CD4-positive, alpha-beta T cell treated with Interleukin-15 for 1 hour (primary cell): Measurements from ENCODE around the gene KRTAP5-4.
"Not testable (repeated sequence)": the region's sequence is repeated elsewhere in the genome, so short reads cannot be mapped to it uniquely, and the experiment has no call there.

Experiments used
- DNase-seq: peaks from one replicate; pipeline ENCODE4 v3.0.0-alpha.2; 2020

The KRTAP5-4 gene, protein sequence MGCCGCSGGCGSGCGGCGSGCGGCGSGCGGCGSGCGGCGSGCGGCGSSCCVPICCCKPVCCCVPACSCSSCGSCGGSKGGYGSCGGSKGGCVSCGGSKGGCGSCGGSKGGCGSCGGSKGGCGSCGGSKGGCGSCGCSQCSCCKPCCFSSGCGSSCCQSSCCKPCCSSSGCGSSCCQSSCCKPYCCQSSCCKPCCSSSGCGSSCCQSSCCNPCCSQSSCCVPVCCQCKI

DNA sequence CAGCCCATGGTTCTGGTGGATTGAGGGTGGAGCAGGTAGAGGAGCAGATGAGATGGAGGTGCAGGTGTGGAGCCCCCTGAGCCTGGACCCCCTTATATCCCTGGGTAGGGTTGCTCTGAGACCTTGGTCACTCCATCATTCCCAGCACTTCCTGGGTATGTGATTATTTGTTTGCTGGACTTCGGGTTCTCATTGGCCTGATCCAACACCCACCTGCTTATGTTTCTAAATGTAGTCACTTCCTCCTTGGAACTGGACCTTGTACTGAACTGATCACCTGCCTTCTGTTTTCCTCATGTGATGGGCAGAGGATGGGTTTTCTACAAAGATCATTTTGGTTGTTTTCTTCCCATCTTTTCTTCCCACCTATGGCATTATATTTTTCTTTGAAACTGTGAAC is at the start of gene KRTAP5-4:
KRTAP5-4 (minus strand) TSS at position 53 of the 400 bp plus-strand sequence; CDS start at position 8, 45 bp downstream.
- no peak for DNase-seq

DNA sequence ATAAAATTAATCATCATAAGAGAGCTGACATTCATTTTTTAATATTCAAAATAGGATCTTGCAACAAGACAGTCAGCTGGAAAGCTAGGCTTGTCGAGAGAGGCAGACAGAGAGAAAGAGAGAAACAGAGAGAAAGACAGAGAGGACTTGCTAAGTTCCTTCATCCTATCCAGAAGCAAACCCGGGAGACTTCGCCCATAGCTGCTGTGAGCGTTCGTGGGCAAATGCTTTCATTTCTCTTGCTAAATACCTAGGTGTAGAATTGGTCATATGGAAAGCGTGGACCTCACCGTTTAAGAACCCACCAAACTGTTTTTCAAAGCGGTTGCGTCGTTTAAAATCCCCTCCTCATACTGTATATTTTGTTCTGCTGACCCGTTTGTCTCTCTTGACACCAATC is 49.7 kb upstream of the KRTAP5-4 start:
- no peak for DNase-seq

DNA sequence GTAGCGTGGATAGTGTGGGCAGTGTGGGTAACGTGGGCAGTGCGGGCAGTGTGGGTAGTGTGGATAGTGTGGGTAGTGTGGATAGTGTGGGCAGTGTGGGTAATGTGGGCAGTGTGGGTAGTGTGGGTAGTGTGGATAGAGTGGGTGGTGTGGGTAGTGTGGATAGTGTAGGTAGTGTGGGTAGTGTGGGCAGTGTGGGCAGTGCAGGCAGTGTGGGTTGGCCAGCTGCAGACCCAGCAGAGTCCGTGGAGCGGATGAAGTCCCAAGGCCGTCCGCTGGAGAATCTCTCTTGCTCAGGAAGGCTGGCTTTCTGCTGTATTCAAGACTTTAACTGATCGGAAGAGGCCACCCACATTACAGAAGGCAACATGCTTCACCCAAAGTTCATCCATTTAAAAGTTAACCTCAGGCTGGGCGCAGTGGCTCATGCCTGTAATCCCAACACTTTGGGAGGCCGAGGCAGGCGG is 49.0 kb upstream of the KRTAP5-4 start:
- no peak for DNase-seq

DNA sequence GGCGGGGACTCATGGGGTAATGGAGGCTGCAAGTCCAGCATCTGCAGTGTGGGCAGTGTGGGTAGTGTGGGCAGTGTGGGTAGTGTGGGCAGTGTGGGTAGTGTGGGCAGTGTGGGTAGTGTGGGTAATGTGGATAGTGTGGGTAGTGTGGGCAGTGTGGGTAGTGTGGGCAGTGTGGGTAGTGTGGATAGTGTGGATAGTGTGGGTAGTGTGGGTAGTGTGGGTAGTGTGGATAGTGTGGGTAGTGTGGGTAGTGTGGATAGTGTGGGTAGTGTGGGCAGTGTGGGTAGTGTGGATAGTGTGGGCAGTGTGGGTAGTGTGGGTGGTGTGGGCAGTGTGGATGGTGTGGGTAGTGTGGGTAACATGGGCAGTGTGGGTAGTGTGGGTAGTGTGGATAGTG is 48.5 kb upstream of the KRTAP5-4 start:
- DNase-seq: not testable (repeated sequence)

DNA sequence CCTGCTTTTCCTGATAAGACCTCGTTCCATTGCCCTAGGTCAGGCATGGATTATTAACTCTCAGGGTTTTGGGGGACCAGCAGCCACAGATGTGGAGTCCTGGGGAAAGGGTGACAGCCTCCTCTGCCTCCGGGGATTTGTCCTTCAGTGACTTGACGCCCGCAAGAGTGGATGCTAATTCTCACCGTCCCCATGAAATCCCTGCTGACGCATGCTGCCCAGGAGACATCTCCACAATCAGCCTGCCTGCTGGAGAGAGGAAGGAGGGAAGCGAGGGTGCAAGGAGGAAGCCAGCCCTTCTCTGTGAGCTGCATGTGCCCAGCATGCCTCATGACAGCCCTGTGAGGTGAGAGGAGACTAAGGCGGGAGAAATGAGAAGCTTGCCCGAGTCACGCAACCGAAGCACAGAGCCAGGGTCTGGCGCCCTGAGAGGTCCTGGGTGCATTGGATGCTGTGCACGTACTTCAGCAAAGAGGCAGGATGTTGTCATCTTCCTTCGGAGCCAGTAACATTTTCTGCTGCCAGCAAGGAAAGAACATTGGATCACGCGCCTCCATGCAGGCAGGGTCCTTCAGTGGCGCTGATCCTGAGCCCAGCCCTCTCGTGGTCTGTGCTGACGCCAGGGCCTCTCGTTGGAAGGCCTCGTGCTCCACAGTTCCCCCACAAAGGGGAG is 47.7 kb upstream of the KRTAP5-4 start:
- DNase-seq: no peak

DNA sequence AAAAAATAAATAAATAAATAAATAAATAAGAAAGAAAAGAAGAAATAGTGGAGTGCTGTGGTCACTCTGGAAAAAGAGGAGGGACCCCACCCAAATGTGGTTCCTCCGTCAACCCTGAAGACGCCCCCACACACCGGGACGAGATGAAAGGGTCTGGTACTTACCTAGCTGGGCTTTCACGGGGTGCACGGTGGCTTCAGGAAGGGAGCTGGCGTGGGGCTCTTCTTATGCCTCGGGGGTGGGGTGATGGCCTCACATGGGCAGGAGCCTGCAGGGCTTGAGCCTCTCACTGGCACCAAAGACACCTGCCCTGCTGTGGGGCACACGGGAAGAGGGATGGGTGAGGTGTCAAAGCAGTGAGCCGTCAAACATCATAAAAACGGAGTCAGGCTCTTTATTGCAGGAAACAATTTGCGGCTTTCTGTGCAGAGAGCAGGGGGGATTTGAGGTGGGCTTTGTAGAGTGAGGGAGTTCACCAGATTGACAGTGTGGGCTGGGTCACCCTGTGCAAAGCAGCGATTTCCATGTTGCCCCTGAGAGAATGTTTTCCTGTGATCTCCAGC is 47.1 kb upstream of the KRTAP5-4 start:
- no peak for DNase-seq

DNA sequence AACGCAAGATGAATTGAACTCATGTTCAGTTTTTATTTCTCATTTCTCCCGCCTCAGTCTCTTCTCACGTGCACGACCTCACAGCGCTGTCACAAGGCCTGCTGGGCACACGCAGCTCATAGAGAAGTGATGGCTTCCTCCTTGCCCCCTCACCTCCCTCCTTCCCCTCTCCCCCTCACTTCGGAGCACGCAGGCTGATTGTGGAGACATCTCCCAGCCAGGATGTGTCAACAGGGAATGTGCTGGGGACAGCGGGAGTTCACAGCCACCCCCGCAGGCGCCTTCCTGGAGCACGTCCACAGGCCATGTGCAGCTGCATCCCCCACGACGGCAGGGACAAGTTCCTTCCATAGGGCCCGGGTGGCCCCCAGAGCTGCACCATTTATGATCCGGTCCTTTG is 46.0 kb upstream of the KRTAP5-4 start:
- no peak for DNase-seq

DNA sequence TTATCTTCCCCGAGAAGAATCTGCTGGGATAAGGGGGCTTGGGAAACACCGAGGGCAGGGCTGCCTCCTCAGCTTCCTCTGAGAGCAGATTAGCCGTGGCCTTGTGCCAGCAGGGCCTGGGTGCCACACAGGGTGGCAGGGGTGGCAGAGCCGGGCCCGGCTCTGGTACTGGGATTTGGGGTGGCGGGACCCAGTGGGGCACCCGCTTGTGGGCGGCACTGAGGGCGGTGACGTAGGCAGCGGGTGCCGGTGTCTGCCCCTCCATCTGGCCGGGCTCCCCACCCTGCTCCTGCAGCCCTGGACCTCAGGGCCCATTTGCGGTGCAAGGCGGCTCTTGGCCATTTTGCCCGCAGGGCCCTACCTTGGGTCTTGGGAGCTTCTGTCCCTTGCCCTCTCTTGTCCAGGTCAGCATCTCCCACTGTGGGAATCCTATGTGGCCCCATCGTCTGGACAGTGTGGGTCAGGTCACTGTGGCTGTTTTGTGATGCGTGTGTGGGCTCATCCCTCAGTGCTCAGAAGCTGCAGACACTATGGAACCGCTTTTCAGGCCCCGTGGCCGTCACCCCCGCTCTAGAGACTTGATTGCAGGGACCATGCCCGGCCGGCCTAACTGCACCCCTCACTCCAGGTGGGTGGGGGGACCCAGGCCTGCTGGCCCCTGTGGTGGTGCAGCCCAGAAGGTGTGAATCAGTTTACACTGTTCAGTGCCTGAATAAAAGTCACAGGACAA is 45.3 kb upstream of the KRTAP5-4 start:
- DNase-seq: no peak

DNA sequence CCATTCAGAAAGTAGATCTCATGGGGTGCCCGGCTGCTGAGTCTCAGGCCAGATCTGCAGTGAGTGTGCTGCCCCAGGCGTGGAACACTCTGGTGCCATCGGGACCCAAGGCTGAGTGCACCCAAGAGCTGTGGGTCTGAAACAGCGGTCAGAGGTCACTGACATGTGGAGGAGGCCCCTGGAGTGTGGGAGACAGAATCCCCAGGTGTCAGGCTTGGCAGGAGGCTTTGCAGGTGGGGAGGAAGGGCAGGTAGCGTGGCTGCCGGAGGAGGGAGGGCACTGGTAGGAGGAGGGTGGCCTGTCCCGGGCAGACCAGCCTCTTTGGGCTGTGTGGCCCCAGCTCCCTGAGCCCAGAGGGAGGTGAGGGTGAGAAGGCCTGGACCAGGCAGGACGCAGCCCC is 43.4 kb upstream of the KRTAP5-4 start:
- no peak for DNase-seq

DNA sequence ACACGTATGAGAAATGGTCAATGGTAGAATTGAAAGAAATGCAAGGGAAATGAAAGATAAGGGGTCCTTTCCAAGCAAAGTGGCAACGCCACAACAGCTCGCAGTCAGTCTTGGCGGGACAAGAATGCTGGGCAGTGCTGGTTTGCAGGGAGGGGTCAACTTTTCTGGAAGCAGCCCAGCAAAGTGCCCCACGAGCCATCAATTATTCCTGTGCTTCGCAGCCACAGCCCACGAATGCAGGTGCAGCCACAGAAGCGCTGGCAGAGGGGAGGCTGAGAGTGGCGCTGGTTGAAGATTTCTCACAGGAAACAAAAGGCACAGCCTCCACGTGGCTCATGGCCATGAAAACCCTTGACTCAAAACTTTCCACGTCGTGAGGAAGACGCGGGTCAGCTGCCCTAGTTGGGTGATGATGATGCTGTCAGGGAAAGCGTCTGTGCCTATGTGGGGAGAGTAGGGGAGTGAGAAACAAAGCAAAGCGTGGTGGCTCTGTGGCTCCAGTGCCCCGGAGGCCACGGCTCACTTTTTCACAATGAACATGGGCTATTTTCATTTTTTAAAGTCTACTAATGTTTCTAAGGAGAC is 40.9 kb upstream of the KRTAP5-4 start:
- not testable (repeated sequence) for DNase-seq

DNA sequence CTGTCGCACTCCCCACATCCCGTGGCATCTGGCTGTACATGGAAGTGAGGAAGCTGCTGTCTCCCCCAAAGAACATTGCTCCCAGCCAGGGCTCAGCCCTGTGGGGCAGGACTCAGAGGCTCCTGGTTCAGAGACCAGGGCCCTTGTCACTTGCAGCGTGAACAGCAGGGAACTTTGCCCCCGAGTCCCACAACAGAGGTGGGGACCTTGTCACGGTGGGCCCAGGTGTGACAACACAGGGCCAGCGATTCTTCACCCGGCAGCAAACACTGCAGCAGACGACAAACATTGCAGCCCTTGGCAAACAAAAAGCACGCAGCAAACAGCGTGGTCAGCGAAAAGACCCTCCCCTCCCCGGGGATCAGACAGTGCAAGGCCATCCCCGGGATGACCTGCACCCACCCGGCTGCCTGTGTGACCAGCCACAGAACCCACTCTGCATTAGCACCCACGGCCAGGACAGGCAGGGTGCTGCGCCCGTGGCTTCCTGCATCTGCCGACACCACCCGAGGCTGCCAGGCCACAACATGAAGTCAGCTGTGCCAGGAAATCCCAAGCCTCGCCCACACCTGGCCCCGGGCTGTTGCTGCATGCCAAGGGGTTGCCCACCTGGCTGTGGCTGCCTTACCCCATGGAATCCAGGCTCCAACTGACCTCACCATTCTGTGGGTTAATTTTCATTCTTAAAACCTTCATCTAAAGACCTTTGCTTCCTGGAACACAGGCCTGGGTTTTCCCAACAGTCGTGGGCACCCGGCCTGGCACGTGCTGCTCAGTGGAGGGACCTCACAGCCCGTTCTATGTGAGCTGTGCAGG is 39.7 kb upstream of the KRTAP5-4 start:
- not testable (repeated sequence) for DNase-seq

DNA sequence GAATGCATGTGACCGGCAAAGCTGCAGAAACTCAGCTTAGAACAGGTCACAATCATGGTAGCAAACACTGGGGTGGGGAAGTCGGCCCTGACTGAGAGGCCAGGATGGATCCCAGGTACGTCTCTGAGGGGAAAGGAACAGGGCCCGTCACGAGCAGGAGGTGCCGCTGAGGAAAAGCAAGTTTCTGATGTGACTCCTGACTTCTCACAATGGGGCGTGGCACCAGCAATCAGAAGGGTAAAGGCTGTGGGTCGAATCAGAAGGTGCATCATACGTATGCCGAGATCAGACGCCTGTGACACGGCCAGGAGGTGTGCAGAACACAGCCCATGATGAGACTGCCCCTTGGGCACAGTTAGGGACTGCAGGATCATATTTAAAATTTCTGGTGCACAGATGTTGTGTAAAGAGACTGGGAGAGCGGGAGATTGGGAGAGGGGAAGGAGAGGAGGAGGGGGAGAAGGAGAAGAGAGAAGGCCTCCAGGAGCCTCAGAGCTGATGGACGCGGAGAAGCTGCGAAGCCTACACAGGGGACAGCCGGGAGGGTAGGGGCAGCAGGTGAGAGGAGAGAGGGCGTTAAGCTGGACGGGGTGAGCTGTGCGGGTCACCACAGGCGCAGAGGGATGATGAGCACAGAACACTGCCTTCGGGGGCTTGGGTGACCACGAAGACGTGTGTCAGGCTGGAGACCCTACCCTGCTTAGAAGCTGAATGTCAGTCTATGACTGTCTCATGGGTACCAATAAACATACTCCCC is 38.4 kb upstream of the KRTAP5-4 start:
- DNase-seq: no peak

DNA sequence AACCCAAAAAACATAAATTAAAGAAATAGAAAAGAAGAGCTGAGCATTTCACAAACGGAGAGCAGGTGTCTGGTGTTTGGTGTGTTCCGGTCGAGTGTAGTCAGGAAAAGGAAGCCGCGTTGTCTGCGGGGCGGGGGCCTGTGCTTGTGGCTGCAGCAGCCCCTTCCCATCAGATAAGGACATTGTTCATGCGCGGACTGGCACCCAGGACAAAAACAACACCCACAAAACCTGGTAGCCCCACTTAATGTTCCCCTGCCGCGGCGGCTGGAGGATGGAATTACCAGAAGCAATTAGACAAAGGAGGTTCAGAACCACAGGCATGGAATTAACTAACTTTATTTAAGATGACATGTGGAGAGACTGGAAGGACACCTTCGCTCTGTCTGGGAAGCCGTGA is 37.6 kb upstream of the KRTAP5-4 start:
- DNase-seq: no peak

DNA sequence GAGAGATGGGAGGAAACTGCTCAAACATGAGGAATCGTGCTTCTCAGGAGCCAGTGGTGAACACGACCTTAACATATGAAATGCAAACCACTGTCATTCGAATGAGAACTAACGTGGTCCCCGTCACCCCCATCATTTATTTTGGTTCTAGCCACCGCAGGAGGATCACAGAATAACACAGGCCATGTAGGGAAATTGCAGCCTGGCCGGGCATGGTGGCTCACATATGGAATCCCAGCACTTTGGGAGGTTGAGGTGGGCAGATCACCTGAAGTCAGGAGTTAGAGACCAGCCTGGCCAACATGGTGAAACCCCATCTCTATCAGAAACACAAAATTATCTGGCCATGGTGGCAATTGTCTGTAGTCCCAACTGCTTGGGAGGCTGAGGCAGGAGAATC is 34.7 kb upstream of the KRTAP5-4 start:
- no peak for DNase-seq

DNA sequence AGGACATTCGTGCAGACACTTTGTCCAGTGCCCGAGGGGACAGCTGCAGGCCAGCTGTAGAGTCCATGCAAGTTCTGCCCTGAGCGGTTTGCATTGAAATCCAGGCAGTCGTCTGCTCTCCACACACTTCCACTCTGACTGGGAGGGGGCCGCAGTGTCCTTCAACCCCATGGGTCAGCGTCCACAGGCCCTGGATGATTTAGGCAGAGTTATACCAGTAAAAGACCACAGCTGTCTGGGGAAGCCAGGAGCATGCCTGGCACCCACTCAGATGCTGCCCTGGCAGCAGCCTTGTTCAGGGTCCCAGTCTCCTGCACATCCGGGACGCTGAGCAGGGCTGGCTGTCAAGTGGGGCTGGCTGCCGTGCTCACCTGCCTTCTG is 34.1 kb upstream of the KRTAP5-4 start:
- DNase-seq: no peak

DNA sequence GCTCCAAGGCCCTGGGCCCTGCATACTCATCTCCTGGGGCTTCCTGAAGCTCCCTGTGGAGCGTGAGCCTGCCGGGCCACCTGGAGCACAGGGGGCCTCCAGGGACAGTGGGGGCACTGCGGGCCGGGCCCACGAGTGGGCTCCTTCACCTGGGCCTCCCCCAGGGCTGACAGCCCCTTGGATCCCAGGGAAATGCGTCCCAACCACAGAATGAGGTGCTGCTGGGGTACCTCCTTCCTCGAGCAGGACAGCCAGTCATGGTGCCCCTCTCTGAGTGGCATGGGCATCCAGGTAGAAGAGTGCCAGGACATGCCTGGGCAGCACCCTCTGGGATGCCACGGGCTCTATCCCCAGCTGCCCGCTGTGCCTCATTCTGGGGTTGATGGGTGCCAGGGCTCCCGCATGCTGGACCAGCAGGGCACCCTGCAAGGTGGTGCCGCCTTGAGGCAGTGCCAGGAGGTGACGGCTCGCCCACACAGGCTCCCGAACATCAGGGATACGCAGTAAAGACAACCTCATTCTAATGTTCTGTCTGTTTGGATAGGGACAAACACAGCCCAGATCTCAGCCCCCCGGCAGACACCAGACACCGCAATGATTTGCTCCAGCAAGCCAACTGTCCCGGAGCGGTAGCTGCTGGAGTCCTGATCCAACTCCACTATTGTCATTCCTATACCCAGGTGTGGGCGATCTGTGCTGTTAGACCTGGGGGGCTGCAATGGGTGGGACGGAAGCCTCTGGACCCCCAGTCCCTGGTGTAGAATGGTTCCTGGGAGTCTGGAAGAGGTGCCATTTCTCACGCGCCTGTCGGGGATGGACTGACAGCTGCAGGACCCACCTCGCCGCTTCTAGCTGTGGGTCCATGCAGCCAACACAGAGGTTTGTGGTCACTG is 33.5 kb upstream of the KRTAP5-4 start:
- no peak for DNase-seq

DNA sequence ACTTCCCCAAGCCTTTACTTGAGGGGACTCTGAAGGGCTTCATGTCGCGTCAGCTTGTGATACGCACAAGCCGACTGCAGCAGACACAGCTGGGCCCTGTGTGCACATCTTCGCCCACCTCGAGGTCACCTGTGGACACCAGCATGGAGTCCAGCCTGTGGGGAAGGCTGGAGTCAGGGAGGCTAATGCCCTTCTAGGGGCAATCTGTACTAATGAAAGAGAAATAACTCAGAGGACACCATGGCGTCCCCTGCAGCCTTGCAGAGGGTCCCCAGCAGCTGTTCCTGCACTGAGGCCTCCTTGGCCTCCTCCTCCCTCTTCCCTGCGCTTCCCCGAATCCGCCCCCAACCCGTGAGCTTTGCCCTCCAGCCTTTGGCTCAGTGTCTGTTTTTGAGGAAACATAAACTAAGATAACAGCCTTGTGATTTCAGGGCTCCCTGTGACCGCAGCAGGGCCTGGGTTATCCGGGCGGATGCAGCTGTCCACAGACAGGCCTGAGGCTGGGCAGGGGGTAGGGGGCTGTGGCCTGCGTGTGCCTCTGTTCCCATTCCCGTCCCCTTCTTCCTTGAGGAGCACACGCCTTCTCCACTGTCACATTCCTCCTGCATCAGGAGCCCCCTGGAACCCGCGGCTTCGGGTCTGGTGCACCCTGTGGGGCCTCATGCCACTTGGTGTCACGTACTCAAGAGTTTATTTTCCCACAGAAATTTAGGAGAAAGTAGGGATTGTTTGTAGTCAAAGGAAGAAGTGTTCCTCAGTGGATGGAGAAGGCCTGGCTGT is 32.6 kb upstream of the KRTAP5-4 start:
- no peak for DNase-seq

DNA sequence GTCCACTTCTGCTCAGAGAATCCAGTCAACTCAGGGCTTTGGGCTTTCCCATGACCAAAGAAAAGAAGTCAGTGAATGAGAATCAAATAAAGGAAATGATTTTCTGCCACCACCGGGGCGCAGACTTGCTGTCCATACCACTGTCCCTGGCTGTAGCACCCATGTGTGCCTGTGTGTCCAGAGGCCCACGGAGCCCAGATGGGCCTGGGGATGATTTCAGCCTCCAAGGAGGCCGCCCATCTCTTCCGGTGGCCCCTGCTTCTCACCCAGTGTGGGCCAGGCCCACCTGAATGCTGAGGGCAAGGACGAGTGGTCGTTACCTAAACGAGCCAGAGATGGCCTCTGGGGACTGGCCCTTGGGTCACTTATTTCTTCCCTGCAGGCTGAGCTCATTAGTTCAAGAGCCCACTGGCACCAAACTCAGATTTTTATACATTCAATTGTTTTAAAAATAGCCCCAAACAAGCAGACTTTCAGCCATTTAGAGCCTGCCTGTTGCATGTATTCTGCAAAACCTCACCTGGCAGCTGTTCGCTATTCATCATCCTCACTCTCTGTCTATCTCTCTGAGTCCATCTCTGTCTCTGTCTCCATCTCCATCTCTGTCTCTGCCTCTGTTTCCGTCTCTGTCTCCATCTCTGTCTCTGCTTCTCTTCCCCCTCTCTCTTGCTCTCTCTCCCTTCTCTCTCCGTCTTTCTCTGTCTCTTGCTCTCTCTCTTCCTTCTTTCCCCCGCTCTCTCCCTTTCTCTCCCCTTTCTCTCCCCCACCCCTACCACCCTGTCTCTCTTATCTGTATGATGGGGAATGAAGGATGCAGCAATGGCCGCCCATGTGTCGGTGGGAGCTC is 31.8 kb upstream of the KRTAP5-4 start:
- no peak for DNase-seq
